HG03135 (cell line): Measurements from ENCODE around the gene FANCI.

Experiments used
- ATAC-seq: cut with Tn5 transposase; IDR thresholded peaks from one replicate; pipeline ENCODE4 v1.9.1; 2021; ENCODE audit warnings: mild to moderate bottlenecking, moderate library complexity; ENCODE audit not compliant: unreplicated experiment

Gene FANCI

DNA sequence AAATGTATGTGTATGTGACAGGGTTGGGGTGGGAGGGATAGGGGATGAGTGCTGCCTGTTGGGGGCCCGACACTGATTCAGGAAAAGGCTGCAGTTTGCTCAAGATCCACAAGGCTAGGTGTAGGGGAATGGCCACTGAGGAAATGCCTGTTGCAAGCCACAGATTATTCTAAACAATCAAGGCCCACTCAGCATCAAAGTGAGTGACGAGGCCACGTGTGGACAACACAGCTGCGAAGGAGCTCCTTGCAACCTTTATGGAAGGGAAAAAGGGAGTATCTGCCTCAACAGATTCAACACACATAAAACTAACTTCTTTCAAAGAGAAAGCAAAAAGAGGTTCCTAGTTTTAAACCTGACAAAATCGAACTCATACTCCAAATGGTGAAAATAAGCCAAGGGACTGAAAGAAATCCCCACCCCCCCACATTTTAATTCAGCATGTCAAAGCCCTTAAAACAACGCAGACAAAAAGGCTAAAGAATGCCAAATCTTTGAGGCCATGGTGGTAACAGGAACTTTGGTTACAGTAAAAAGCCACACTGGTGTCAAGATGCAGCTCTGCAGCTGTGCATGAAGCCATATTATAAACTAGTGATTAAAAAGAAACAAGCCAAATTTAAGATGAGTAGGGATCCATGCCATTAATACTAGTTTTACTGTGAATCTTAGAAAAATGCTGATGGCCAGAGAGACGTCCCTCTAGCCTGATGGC is 87.3 kb downstream of the FANCI start:
- no peak for ATAC-seq

GRCh38 chr15:89332446-89332845 is 88.7 kb downstream of the FANCI start:
- no peak for ATAC-seq

- ATAC-seq, result no peak
Observed at GRCh38 chr15:89333011-89333860, 89.5 kb downstream of the FANCI start.

DNA sequence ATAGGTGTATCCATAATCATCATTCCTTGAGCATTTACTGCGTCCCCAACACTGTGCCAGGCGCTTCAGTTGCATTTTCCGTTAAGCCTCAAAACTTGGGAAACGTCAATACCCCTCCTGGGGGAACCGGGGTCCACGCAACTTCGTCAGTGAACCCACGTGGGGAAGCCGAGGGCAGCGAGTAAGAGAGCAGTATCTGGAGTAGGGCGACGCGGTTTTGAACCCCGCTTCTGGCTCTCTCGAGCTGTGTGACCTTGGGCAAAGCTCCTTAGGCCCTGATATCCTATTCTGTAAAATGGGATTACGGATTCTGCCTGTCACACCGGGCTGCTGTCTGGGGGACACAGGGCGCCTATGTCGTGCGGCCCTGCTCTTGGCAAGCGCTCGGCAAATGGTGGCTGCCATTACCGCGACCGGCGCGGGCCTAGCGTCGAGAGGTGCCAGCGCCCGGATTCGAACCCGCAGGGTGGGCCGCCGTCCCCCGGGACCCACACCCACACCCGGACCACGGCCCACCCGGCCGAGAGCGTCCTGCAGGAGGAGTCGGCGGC is 90.3 kb downstream of the FANCI start:
- peak; percentile 0 for ATAC-seq

DNA sequence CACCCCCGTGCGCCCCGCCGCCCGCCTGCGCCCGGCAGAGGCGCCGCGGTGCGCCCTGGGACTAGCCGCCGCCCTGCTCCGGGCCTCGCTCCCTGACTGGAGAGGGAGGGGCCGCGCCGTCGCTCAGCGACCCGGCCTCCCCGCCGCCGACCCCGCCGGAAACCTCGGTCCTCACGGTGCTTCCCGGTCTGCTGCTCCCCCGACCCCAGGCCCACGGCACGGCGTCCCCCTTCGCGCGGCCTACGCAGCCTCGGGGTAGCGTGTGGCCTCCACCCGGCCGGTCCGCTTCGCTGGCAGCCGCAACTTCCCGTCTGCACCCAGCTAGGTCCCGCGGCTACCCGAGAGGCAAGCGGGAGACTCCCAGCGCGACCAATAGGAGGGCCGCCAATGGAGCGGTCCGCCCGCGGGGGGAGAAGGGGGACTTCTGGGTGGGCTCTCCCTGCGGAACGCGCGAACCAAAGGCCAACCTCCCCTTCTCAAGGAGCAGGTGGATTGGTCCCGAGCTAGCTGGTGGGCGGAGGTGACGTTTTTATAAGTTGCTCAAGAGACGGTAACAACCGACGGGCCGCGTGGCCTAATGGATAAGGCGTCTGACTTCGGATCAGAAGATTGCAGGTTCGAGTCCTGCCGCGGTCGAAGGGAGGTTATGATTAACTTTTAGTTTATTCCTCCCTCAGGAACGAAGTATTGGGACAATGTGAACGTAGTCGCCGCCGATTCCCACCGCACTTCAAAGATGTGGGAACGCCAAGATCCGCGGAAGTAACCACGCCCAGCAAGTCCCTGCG is 90.9 kb downstream of the FANCI start, which contains the start of gene POLG:
Gene POLG (minus strand): TSS at position 315 of the 788 bp plus-strand sequence. CDS start 1,070 bp downstream, outside the sequence.
- peak; percentile 89 for ATAC-seq

DNA sequence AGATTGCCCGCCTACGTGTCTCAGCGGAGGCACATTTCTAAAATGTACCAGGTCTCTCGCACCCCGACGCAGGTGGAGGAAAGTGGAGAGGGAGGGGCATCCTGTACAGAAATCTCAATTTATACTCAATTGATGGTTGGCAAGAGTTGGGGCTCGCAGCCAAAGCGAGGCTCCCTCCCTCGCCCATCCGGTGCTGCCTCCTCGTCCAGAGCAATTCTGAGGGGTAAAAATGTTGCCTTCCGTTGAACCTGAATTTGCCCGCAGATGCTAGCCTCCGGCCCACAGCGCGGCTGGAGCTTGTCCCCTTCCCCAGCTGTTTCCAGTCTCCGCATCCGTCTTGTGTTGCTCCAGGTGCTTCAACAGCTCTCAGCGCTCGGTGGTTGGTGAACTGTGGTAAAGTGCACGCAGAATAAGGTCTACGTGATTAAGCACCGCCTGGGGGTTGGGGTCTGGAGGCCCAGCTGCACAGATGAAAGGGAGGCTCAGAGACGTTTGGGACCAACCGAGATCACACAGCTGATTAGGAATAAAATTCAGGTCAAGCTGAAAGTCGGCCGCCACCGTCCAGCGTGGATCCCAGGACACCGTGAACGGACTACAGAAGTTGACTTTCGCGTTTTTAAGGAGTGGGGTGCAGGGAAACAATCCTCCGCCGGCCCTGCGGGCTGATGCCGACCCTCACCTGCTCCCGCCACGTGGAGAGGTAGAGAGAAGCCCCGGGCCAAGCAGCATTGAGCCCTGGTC is 91.7 kb downstream of the FANCI start:
- ATAC-seq, result peak; percentile 15

DNA sequence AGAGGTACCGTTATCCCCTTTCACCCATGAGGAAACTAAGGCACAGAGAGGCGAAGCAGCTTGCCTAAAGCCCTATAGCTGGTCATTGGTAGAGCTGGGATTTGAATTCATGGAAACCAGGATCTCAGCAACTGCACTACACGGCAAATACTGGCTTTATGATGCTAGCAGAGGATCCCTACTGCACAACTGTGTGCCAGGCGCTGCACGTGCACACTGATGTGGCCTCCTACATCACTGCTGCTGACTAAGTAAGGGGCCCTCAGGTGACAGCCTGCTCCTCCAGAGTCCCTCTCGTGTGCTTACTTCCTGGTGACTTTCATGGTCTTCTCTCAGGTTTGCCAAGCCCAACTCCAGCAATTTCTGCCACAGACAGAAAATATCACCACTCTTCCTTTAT is 94.3 kb downstream of the FANCI start:
- no peak for ATAC-seq

- ATAC-seq, result no peak
Observed at GRCh38 chr15:89340573-89340972, 96.8 kb downstream of the FANCI start.

- no peak for ATAC-seq
Observed at GRCh38 chr15:89341316-89342005, 97.7 kb downstream of the FANCI start.

GRCh38 chr15:89342840-89343239 is 99.1 kb downstream of the FANCI start:
- no peak for ATAC-seq

DNA sequence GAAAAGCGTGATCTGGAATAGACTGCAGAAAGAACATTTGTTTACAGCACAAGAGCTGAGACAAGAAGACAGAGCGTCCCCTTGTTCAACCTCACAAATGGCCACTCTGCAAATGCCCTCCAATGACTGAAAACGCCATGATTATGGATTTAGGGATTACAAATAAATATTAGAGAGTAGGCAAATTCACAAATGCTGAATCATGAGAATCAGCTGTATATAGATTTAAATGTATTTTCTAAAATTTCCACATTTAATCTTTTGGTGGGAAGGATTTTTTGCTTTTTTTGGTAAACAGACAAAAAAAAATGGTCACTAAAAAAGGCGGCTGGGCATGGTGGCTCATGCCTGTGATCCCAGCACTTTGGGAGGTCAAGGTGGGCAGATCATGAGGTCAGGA is 101.5 kb downstream of the FANCI start:
- ATAC-seq, result no peak

DNA sequence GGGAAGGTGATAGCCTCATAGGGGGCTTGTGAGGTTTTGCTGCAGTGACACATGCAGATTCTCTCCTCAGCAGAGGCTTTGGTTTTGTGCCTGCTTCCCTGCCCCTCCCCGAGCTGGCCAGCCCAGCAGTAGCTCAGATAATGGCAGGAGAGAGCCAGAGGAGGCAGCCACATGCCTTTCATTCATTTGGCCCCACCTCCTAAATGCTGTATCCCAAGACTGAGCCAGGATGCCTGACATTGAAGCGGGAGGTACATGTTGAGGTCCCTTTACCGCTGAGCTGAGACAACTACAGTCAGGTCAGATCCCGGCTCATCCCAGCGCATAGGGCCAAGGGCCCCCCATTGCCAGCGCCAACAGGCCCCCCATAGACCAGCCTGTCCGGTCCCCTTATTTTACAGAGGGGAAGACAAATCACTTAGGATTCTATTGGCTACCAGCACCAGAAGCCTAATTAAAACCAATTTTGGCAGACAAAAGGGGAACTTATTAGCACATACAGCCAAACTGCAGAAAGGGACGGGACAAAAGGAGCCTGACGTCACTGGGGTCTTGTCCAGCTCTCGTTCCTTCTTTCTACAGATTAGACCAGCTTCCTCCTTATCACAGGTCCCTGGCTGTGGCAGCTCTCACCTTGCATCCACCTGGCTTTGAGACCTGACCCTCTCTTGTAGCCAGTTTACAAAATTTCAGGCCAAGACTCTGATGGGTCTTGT is 102.9 kb downstream of the FANCI start:
- ATAC-seq, result no peak

GRCh38 chr15:89349206-89349558 is 105.4 kb downstream of the FANCI start:
- no peak for ATAC-seq

DNA sequence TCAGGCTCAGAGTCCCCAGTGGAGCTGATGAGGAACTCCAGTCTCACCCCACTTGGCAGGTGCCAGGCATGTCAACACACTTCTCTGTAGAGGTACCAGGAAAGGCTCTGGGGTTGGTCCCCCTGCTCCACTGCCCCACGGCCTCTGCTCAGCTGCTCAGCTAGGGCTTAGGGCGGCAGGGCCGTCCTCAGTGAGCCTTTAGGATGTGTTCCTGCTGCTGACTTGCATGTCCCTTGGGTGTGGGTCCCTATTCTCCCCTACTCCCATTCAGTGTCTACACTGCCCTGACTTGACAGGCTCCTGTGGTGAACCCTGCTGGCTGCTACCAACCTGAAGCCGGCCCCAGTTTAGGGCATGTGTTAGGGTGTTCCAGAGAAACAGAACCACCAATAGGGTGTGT is 108.7 kb downstream of the FANCI start:
- ATAC-seq, result no peak

GRCh38 chr15:89353991-89354390 is 110.2 kb downstream of the FANCI start:
- ATAC-seq, result no peak

DNA sequence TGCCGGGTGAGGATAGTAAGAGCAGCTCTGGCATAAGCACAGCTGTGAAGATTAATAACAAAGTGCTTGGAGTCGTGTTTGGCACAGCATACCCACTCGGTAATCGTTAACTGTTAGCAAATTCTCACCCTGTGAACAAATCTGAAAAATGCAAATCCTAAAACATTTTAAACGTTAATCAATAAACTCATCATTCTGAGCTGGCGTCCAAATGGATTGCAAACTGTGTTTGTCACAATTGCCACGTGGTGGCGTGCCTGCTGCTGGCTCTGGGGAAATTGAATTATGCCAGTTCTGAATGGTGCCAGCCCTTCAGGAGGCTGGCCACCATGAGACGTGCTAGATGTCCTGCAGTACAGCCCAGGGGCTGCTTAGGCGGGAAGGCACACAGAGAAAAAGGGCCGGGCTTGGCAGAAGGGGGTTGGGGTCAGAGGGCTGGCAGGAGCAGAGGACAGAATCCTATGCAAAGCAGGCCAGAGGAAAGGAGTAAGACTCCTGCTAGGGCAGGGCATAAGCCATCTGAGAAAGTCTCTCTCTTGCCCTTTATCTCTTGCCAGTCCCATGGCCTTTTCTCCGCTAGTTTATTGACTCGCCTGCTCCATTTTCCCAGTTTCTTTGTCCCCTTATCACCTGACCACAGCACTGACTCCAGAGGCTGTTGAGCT is 113.0 kb downstream of the FANCI start:
- no peak for ATAC-seq

DNA sequence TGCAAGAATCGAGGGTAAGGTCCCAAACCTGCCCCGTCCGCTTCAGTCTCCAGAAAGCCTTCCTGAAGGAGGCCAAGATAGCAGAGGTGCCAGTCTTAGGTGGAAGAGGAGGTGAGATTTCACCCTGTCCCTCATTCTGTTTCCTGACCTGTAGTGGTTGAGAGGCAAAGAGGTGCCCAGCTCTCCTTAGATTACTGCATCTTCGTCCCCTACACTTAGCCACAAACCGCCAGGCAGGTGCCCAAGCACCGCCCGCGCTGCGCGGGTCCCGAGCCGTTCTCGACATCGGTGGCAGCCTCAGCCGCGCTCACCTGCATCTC is 114.6 kb downstream of the FANCI start:
- ATAC-seq, result peak; percentile 3

DNA sequence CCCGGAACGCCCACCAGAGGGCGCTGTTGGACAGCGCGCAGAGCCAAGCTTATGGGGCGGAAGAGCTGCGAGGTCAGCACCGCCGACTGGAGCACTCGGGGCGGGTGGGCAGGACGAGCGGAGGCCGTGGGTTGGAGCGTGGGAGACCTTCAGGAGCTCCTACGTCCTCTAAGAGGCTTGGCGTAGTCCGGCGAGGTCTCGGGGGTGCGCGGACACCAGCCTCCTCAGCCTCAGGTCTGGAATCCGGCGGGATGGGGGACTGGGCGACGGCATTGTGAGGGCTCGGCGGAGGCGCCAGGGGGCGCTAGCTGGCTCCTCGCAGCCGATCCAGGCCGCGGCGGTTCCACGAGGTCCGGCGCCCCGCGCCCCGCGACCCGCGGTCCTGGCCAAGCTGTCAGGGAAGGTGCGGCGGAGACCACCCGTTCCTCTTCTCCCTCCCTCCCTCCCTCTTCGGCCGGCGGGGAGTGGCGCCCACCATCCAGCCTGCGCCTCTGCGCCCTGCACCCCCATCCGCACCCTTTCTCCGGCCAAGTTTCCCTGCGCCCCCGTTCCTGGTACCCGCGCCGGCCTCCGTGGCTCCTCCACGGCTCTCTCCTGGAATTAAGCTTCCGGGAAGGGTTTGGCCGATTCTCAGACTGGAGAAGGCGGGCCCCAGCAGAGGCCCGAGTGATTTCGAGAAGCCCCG is 115.1 kb downstream of the FANCI start:
- peak; percentile 90 for ATAC-seq
